ENCODE data around the gene HID1. TPM values are rescaled to one million over a fixed set of nuclear protein-coding genes. Genes with fewer than 3 reads are reported as not detected.
"Not testable (repeated sequence)": the region's sequence is repeated elsewhere in the genome, so short reads cannot be mapped to it uniquely, and the experiment has no call there.

HID1 gene
- total RNA-seq, 4 donors from 2014 or later = 1.7 to 6.3 (median 2.6) TPM

DNA sequence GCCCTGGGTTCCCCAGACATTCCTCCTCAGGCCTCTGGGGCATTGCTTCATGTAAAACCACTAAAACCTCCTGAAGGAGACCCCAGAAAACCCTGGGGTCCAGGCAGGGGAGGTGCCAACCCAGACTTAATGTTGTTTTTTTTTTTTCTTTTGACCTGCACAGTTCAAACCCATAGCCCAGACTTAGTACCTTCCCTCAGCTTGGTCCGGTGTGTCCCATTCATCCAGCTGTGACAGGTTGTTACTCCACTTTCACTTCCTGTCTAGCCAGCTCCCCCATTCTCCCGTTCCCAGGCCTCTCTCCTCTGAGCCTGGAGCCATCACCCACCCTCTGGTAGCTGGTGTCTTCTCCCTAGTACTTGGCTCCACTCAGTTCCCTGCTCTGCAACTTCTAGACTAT, 19.7 kb upstream of the HID1 start:
- peak overlapping the region; percentile 66 to 81 (median 72) for H3K27ac ChIP-seq
- 26 to 30% methylated on average over 2 of the region's 2 CpGs for WGBS, 2 donors
- no peaks in the 10 kb centered on the region for H3K36me3 ChIP-seq
- no peak for DNase-seq
- intact Hi-C loops (cut with DNase I) = no loop called here
- no peaks in the 10 kb centered on the region for H3K9me3 ChIP-seq
- TF ChIP-seq, protein P1, sequence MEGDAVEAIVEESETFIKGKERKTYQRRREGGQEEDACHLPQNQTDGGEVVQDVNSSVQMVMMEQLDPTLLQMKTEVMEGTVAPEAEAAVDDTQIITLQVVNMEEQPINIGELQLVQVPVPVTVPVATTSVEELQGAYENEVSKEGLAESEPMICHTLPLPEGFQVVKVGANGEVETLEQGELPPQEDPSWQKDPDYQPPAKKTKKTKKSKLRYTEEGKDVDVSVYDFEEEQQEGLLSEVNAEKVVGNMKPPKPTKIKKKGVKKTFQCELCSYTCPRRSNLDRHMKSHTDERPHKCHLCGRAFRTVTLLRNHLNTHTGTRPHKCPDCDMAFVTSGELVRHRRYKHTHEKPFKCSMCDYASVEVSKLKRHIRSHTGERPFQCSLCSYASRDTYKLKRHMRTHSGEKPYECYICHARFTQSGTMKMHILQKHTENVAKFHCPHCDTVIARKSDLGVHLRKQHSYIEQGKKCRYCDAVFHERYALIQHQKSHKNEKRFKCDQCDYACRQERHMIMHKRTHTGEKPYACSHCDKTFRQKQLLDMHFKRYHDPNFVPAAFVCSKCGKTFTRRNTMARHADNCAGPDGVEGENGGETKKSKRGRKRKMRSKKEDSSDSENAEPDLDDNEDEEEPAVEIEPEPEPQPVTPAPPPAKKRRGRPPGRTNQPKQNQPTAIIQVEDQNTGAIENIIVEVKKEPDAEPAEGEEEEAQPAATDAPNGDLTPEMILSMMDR (IDR thresholded peaks at IDR 0.05) = no peak
- TF ChIP-seq POLR2A (IDR thresholded peaks at IDR 0.05) = no peak
- no peaks in the 10 kb centered on the region for H3K27me3 ChIP-seq
- no peak overlapping the region for H3K4me3 ChIP-seq
- H3K4me1 ChIP-seq = peaks cover 19 to 73% (median 30%) of the 10 kb centered on the region in 3 donors

DNA sequence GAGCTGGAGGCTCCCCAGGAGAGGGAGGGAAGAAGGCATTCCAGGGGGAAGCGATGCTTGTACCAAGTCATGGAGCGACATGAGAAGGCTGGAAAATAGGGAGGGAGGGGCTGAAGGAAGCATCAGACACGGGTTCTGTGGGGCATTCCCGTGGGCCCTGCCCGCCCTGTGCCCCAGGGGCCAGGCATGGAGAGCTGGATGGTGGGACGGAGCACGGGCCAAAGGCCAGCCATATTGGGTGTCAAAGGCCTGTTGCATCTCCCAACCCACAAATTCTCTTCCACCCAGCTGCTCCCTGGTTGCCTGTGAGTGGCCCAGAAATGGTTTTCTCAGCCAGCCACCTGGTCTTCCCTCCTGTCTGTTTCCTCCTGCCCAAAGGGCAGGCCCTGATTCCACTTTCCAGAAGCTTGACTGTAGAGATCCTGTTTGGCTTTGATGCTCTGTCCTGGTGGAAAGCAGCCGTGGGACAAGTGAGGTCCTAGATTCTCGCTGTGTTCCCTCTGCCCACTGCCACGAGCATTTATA, 18.1 kb upstream of the HID1 start:
- TF ChIP-seq, protein P1 (IDR thresholded peaks at IDR 0.05) = no peak
- no peak for TF ChIP-seq POLR2A (IDR thresholded peaks at IDR 0.05)
- Histone ChIP-seq H3K9me3 (no peaks in the 10 kb centered on the region), H3K4me3 (no peak overlapping the region), H3K4me1 (peaks cover 19 to 78% (median 35%) of the 10 kb centered on the region in 3 donors), H3K27ac (peak overlapping the region in 2 of 4 donors; percentile 16 to 35), H3K27me3 (no peaks in the 10 kb centered on the region), H3K36me3 (no peaks in the 10 kb centered on the region)
- intact Hi-C loops (cut with DNase I) = no loop called here
- no peak for DNase-seq
- 79 to 84% methylated on average over 8 to 9 of the region's 10 CpGs for WGBS, 2 donors

DNA sequence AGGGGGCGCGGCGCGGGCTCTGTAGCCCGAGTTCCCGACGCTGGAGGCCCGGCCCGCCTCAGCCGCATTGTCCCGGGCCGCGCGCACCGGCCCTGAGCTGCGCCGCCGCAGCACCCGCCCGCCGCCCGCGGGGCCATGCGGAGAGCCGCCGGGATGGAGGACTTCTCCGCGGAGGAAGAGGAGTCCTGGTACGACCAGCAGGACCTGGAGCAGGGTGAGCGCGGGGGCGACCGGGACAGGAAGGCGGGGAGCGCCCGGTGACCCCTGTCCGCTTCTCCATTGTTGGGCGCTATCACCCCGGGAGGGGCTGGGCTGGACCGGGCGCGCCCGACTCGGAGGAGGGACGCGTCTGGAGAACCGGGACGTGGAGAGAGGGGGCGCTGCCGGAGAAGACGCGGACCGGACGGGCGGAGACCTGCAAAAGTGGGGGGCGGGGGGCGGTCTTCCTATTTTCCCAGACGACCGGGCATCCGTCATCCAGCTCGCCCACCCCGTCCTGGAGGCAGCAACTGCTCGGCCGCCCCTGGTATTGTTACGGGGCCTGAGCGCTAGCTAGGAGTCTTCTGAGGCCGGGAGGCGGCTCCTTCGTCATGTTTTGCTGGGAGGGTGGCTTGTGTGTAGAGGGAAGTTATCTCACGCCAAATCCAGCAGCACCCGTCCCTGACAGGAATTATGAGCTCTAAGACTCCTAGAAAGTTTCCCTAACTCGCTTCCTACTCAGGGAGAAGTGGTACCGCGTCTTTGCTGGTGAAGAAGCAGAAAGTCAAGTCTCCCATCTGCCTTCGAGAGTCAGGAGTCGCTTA, 15.6 kb upstream of the HID1 start:
- H3K36me3 ChIP-seq = no peaks in the 10 kb centered on the region
- H3K27me3 ChIP-seq = no peaks in the 10 kb centered on the region
- peak overlapping the region; percentile 62 to 94 (median 82) for H3K4me3 ChIP-seq
- no peak for DNase-seq
- WGBS, 2 donors = 17% methylated on average over 6 of the region's 76 CpGs; no CpG with 5 or more reads in 1 of the 2 donors
- peak overlapping the region; percentile 87 to 97 (median 94) for H3K27ac ChIP-seq
- intact Hi-C loops (cut with DNase I) = no loop called here
- H3K9me3 ChIP-seq = no peaks in the 10 kb centered on the region
- peak in 1 of 4 donors; percentile 53 for TF ChIP-seq POLR2A (IDR thresholded peaks at IDR 0.05)
- TF ChIP-seq, protein P1 (IDR thresholded peaks at IDR 0.05) = peak; percentile 7 to 46 (median 34)
- H3K4me1 ChIP-seq = peaks cover 13 to 63% (median 30%) of the 10 kb centered on the region in 3 donors

DNA sequence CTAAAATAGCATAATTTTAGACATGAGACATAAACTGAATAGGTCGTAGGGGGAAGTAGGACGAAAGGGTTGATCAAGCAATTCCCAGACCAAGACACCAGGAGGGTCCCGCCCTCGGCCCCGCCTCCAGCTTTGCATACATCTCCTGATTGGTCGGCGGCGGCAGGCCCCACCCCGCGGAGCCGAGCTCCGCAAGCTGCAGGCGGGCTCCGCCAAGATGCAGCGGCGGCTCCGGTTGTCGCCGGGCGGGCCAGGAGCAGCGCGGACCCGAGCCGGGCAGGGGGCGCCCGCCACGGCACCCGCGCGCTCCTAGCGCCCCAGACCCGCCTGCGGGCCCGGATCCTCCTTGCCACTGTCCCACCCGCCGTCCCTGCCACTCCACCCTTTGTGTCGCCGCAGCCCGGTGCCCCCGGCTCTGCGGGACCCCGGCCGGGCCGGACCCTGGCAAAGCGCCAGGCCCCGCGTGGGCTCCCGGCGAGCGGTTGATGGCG, 14.9 kb upstream of the HID1 start, which contains the start of gene CDR2L:
CDR2L (plus strand) TSS at position 215 of the 491 bp plus-strand sequence. CDS start 412 bp downstream, outside the sequence.
- H3K9me3 ChIP-seq = no peaks in the 10 kb centered on the region
- TF ChIP-seq POLR2A (IDR thresholded peaks at IDR 0.05) = peak in 3 of 4 donors; percentile 66 to 96 (median 93)
- TF ChIP-seq, protein P1 (IDR thresholded peaks at IDR 0.05) = no peak
- H3K36me3 ChIP-seq = no peaks in the 10 kb centered on the region
- peak within 1 kb of the TSS; percentile 87 to 97 (median 94) for H3K27ac ChIP-seq
- H3K4me3 ChIP-seq = peak within 1 kb of the TSS; percentile 62 to 94 (median 82)
- WGBS, 2 donors = 0 to 2% methylated on average over 26 to 32 of the region's 51 CpGs
- intact Hi-C loops (cut with DNase I) = no loop called here
- peak; percentile 78 for DNase-seq
- H3K27me3 ChIP-seq = no peaks in the 10 kb centered on the region
- H3K4me1 ChIP-seq = peaks cover 7 to 59% (median 24%) of the 10 kb centered on the region in 3 donors

DNA sequence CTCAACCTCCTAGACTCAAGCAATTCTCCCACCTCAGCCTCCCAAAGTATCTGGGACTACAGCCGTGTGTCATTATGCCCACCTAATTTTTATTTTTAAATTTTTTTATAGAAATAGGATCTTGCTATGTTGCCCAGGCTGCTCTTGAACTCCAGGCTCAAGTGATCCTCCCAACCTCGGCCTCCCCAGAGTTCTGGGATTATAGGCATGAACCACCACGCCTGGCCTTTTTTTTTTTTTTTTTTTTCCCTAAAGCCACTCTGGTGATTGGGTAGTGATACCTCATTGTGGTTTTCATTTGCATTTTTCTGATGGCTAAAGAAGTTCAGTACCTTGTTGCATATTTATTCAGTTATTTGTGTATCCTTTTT, 13.6 kb upstream of the HID1 start:
- intact Hi-C loops (cut with DNase I) = no loop called here
- Histone ChIP-seq H3K9me3 (no peaks in the 10 kb centered on the region), H3K27me3 (no peaks in the 10 kb centered on the region), H3K4me1 (peaks cover 7 to 59% (median 24%) of the 10 kb centered on the region in 3 donors), H3K27ac (no peak overlapping the region), H3K4me3 (no peak overlapping the region), H3K36me3 (no peaks in the 10 kb centered on the region)
- no peak for TF ChIP-seq POLR2A (IDR thresholded peaks at IDR 0.05)
- TF ChIP-seq, protein P1 (IDR thresholded peaks at IDR 0.05) = no peak
- 71 to 83% methylated on average over 3 of the region's 3 CpGs for WGBS, 2 donors
- no peak for DNase-seq

DNA sequence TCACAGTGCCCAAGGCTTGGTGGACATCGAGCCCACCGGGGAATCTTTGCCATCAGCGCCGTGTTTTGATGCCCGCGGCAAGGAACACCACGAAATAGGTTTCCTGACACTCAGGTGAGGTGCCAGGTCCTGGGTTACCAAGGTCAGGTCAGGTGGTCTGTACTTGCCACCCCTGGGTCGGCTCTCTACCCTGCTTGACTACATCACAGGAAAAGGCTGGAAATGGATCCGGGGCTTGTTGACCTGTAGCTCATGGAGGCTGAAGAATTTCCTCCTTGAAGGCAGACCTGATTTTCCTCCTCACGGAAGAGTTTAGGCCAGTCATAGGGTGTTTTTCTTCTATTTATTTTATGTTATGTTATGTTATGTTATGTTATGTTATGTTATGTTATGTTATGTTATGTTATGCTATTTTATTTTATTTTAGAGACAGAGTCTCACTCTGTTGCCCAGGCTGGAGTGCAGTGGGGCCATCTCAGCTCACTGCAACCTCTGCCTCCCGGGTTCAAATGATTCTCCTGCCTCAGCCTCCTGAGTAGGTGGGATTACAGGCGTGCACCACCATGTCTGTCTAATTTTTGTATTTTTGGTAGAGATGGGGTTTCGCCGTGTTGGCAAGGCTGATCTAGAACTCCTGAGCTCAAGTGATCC, 10.2 kb upstream of the HID1 start:
- WGBS, 2 donors = 42 to 55% methylated on average over 7 to 10 of the region's 14 CpGs

More for the DNA sequence above, 10.2 kb upstream of the HID1 start:
- H3K4me3 ChIP-seq = peak overlapping the region; percentile 51 to 82 (median 56)
- H3K27ac ChIP-seq = peak overlapping the region; percentile 71 to 94 (median 86)
- peaks cover 8 to 30% (median 14%) of the 10 kb centered on the region in 3 donors for H3K4me1 ChIP-seq
- H3K27me3 ChIP-seq; DNase-seq; H3K9me3 ChIP-seq; H3K36me3 ChIP-seq; intact Hi-C loops (cut with DNase I): not testable (repeated sequence)
